Fibroblast of gingiva (primary cell): Measurements from ENCODE around the gene LPP.
A peak's percentile ranks its signal among the peaks of the same experiment; 100 is the strongest.

Experiments
- DNase-seq: peaks from one replicate; pipeline ENCODE4 v3.0.0-alpha.2; 2011; ENCODE audit warnings: low read depth

LPP gene

DNA sequence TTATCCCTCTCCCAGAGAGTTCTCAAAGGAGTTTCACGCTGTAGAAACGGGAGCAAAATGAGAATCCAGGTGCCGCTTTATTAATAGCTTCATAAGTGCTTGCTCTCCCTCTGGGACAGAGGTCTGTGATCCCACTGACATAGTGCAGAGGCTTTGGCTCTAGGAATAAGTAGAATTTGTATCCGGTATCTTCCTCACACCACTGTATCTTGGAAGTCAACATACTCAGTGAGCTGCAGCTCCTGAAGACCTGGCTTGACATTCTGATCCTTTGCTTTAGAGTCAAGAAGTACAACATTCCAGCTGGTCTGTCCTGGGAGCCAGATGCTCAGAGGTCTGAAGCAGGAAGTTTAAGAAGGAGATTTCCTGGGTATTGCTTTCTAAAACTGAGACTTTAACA, 323.0 kb downstream of the LPP start:
- no peak for DNase-seq

DNA sequence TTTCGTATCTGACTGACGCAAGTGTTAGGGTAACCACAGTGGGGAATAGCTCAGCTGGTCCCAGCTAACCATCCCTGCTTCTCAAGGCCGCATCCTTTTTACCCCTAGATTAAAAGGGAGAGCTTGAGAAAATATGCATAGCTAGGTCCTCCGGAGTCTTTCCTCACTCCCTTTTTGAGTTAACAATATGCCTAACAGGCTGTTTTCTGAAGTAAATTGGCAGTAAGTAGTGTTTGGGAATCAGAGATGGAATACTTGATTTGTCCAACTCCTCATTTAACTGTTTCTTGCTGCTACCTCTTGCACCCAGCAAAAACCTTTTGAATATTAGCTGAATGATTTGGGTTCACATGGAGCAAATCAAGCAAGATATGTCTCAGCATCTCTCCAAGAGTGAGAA, 326.1 kb downstream of the LPP start:
- DNase-seq: no peak

DNA sequence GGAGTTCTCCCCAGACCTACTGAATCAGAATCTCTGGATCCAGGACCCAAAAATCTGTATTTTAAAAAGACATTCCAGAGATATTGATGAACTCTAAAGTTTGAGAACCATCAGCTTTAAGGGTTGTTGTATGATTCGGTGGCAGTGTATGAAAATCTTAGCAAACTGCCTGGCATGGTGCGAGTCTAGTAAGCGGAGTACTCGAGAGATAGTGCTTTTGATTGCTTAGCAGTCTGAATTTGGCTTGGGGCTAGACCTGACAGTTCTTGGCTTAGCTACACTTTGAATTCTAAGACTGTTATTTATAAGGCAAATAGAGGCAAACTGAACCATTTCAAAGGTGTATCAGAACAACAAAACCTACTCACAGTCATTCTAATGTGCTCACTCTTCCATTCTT, 329.0 kb downstream of the LPP start:
- DNase-seq: no peak

GRCh38 chr3:188486126-188486525, 332.2 kb downstream of the LPP start:
- no peak for DNase-seq

DNA sequence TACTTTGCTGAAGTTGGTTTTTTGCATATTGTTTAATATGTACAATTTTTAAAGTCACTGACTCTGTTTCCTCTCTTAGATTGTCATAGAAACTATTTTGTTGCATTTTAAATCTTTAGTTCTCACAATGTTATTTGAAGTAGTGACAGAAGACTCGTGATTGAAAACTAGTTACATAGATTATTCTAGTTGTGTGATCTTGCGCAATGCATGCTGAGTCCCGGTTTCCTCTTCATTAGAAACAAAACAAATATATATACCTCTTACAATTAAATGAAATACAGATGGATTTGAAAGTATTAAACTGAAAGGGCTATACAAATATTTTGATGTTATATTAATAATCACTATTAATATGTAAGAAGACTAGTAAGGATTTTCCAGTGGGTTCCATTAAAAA, 333.0 kb downstream of the LPP start:
- DNase-seq: no peak

DNA sequence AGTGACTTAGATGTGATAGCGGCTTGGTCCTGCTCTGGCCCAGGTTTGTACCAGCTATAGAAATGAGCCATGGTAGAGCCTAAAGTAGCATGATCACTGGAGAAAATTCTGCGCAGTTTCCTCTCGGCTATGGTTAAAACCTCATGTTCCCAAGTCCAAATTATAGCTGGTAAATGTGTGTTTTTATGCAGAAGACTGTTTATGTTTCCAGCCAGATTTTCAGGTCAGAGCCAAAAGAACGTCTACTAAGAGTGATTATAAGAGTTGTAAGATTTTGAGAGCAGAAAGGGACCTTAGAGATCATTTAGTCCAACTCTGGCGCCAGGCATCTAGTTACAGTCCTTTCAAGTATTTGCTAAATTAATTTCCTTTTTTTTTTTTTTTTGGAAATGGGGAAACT, 333.7 kb downstream of the LPP start:
- DNase-seq: no peak

DNA sequence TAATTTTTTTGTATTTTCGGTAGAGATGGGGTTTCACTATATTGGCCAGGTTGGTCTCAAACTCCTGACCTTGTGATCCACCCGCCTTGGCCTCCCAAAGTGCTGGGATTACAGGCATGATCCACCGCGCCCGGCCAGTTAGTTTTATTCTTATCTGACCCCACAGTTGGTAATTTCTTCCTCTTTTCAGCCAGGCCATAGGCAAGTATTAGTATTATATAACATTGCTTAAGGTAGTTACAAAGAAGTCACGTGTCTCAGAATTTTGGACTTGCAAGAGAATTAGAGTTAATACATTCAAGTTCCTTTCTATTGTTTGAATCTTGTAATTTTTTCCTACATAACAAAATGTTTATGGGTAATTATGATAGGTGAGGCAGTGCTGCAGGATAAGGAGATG, 334.8 kb downstream of the LPP start:
- no peak for DNase-seq

DNA sequence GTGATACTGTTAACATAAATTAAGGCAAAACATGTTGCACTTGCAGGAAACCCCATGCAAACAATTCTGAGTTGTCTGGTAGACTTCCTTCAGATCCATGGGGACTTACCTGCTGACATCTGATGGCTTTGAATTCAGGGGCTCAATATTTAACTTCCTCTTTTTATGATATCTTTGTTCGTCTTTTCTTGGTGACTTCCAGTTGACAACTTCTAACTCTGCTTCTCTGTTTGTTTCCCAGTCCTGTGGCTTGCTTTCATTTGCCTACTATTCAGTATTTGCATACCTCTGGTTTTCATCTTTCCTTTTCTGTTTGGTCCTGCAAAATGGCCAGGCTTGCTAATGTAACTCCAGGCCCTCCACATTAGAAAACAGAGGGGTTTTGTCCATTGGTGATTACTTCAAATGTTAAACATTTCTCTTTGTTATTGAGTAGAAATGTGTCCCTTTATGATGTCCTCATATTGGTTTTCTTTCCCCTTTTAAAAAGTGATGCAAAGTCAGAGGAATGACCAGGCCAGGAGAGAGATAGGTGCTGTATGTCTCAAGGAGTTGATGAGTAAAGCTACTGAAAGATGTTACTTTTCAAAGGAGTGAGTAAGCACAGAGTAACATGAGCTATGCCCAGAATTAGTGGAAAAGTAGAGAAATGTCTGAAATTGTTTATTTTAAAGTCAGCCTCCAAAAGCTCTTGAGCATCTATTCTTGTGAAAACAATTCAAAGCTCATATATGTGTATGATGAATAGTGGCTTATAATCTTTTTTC, 335.9 kb downstream of the LPP start:
- DNase-seq: peak; percentile 64

DNA sequence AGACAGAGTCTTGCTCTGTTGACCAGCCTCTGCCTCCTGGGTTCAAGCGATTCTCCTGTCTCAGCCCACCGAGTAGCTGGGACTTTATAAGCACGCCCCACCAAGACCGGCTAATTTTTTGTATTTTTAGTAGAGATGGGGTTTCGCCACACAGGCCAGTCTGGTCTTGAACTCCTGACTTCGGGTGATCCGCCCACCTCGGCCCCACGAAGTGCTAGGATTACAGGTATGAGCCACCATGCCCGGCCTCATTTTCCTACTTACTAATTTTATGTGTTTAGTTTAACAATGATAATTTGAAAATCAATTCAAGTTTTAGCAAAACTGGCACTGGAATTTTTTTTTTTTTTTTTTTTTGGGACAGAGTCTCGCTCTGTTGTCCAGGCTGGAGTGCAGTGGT, 336.5 kb downstream of the LPP start:
- DNase-seq: no peak

DNA sequence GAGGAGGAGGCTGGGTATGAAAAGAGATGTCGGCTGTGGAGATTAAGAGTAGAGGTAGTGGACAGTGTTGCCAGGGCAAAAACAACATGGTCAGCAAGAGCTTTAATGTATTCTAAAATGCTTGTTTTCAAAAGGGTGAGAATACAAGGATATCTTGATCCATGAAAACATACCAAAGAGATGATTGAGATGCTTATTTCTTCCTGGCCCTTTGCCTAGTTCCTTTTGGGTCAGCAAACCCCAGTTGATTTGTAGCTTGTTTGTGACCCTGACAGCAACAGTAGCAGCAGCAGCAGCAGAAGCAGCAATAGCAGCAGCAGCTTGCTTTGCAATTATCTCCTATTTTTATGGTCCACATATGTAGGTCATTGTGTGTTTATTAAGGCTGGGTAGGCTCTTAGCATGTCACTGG, 337.3 kb downstream of the LPP start:
- peak; percentile 65 for DNase-seq

GRCh38 chr3:188496390-188496789, 342.4 kb downstream of the LPP start:
- no peak for DNase-seq

DNA sequence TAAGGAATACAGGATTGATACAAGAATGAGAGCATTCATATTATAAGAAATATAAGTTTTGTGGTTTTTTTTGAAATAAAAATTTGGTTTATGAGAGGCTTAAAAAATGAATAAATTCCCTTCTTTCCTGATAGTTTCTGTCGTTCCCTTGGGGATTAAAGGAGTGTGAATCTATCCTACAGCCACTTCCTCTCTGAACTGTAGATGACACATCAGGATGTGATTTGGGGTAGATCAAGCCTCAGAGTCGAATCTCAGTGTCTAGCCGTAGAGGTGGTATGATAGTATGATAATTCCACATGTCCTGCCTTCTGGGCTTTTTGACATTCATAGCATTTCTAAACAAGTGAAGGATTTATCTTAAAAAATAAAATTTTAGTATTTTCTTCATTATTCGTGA, 343.1 kb downstream of the LPP start:
- no peak for DNase-seq

GRCh38 chr3:188503647-188504046, 349.7 kb downstream of the LPP start:
- DNase-seq: no peak

GRCh38 chr3:188505151-188505550, 351.2 kb downstream of the LPP start:
- DNase-seq: no peak

GRCh38 chr3:188505911-188506310, 352.0 kb downstream of the LPP start:
- no peak for DNase-seq

DNA sequence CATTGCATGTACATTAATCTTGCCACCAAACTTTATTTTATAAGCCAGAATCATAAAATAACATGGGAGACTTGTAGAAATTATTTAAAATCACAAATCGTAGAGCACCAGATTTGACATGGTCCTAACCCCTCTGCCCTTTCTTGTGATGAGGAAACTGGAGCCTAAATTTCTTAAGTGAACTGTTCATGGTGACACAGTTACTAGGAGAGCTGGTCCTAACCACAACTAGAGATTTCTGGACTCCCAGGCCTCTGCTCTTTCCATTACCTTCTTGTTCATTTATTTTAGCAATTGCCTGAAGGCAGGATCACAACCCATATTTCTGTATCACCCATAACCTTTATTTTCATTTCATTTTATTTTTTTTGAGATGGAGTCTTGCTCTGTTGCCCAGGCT, 352.5 kb downstream of the LPP start:
- DNase-seq: no peak

GRCh38 chr3:188507244-188507720, 353.3 kb downstream of the LPP start:
- peak; percentile 94 for DNase-seq

GRCh38 chr3:188508454-188508853, 354.5 kb downstream of the LPP start:
- no peak for DNase-seq

DNA sequence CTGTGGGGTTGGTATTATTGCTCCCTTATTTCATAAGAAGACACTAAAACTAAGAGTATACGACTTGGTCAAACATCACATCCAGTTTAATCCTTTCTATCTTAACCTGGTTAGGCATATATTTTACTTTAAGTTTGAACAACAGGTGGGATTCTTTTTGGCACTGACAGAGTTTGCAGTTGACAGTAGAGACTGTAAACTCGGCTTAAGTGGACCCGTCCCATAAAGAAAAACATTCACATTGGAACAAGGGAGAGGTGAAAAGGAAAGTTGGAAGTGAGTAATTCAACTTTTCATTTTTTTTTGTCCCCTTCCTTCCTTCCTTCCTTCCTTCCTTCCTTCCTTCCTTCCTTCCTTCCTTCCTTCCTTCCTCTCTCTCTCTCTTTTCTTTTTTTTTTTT, 355.4 kb downstream of the LPP start:
- no peak for DNase-seq

- peak; percentile 53 for DNase-seq
Observed at GRCh38 chr3:188510366-188510765, 356.4 kb downstream of the LPP start.

DNA sequence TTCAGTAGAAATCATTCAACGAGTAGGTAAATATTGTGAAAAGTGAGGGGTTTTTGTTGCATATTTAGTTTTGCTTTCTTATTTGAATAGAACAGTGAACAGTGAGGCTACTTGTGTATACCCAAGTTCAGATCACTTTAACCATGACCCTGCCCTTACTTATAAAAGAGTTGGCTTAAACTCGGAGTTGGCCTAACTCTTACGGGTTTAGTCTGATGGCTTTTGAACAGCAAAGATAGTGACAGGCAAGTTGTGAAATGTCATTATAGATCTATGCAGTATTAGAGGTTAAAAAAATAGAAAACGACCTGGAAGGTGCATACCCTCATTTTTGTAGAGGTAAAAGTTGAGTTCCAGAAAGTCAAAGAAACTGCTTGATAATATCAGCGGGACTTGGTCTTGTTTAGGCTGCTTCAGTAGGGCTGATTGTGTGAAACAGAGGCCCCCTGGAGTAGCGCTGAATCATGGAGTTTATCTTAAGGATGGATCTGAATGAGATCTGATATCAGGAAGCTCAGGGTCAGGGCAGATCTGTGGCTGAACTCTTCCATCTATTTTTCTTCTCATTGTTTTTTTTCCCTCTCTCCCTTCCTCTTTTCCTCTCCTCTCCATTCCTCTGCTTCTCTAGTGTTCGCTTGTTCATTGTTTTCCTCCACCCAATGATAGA, 359.8 kb downstream of the LPP start:
- no peak for DNase-seq

GRCh38 chr3:188516515-188516914, 362.6 kb downstream of the LPP start:
- no peak for DNase-seq

- no peak for DNase-seq
Observed at GRCh38 chr3:188518416-188518815, 364.5 kb downstream of the LPP start.
